Measurements from ENCODE around the gene DMTF1. TPM values are rescaled to one million over a fixed set of nuclear protein-coding genes. Genes with fewer than 3 reads are reported as not detected.

DMTF1 gene
- total and polyA plus RNA-seq, 9 of the 15 experiments (the other 6 are each of a cell fraction or from before 2014, with no cell fraction given): 25.7 to 208 (median 74.7) TPM

- TF ChIP-seq REST (IDR thresholded peaks at IDR 0.05; ENCODE audit: borderline replicate concordance): peak; percentile 27; the same call in 1 of the 2 replicates
- TF ChIP-seq REST (CRISPR knock-in tag; IDR thresholded peaks at IDR 0.05; ENCODE audit: low read depth): 0 out of 2 replicates have a peak, but pooled peaks have one; percentile 31
- no peak for TF ChIP-seq ZNF197 (CRISPR knock-in tag; IDR thresholded peaks at IDR 0.05; ENCODE audit: low read depth)
- TF ChIP-seq ZNF124 (CRISPR knock-in tag; IDR thresholded peaks at IDR 0.05): no peak
- peak; percentile 96 for TF ChIP-seq HDAC3 (IDR thresholded peaks at IDR 0.05; ENCODE audit: borderline replicate concordance, partially characterized antibody)
- TF ChIP-seq ZNF407 (IDR thresholded peaks at IDR 0.05; ENCODE audit: low read depth): no peak
- no peak for TF ChIP-seq ATF6 (CRISPR knock-in tag; IDR thresholded peaks at IDR 0.05)
- TF ChIP-seq SIRT6 (IDR thresholded peaks at IDR 0.05; ENCODE audit: low read depth, low read length): no peak
- TF ChIP-seq ZNF696 (CRISPR knock-in tag; conservative IDR thresholded peaks at IDR 0.05): 0 out of 2 replicates have a peak, but pooled peaks have one; percentile 35
- peak; percentile 81 for TF ChIP-seq ATF7 (IDR thresholded peaks at IDR 0.05)
Measured at GRCh38 chr7:87140271-87140748, 11.9 kb upstream of the DMTF1 start (continued).

All from K562 (cell line).